Cardiac fibroblast (primary cell): Measurements from ENCODE around the gene C5orf15.

Experiments
- DNase-seq, 2 donors: peaks; one replicate each; pipeline versions ENCODE4 v3.0.0 to v3.0.0-alpha.2; 2010; ENCODE audit warnings: low read depth in 2 of 2
- H3K4me3 ChIP-seq, 2 donors: replicated peaks in 1 of 2; 1 replicate in 1 of 2; 2 replicates in 1 of 2; pipeline ENCODE4 v1.5.1; 2011; ENCODE audit warnings: low read depth in 2 of 2, low read length in 2 of 2, mild to moderate bottlenecking in 2 of 2, moderate library complexity in 1 of 2
- CTCF ChIP-seq: IDR thresholded peaks from one replicate; pipeline ENCODE4 v1.5.1; 2011; ENCODE audit warnings: low read depth, mild to moderate bottlenecking, low read length, inconsistent platforms

C5orf15 gene

GRCh38 chr5:133968204-133968980 is at the start of gene C5orf15:
Gene C5orf15, minus strand, starts transcription at chr5:133968625. Its CDS starts 41 bp downstream, at chr5:133968584.
- no peak for TF ChIP-seq CTCF
- DNase-seq: peak; percentile 98
- peak within 1 kb of the TSS; percentile 88 to 98 for H3K4me3 ChIP-seq

- no peak overlapping the region for H3K4me3 ChIP-seq
- no peak for DNase-seq
- no peak for TF ChIP-seq CTCF
Observed at GRCh38 chr5:134008266-134008749, 39.9 kb upstream of the C5orf15 start.

- DNase-seq: peak; percentile 38 to 42
- H3K4me3 ChIP-seq: no peak overlapping the region
- TF ChIP-seq CTCF: no peak
Observed at GRCh38 chr5:134007581-134008265, 39.3 kb upstream of the C5orf15 start.

- TF ChIP-seq CTCF: no peak
- no peak for DNase-seq
- peak overlapping the region in 1 of 2 donors; percentile 75 for H3K4me3 ChIP-seq
Observed at GRCh38 chr5:134006115-134006514, 37.7 kb upstream of the C5orf15 start.

GRCh38 chr5:134005417-134006061 is 37.1 kb upstream of the C5orf15 start:
- peak overlapping the region; percentile 68 to 75 for H3K4me3 ChIP-seq
- TF ChIP-seq CTCF: no peak
- peak; percentile 26 for DNase-seq

- TF ChIP-seq CTCF: no peak
- peak within 1 kb of the TSS; percentile 68 to 75 for H3K4me3 ChIP-seq
- peak; percentile 91 to 92 for DNase-seq
Observed at GRCh38 chr5:134004626-134005416, 36.4 kb upstream of the C5orf15 start, which contains the start of gene VDAC1. Gene VDAC1, minus strand, starts transcription at chr5:134004975. Its CDS starts 11,963 bp downstream, at chr5:133993012.
